IMR-90 (cell line): ENCODE measurements around the gene PSMA2. TPM values are rescaled to one million over a fixed set of nuclear protein-coding genes. Genes with fewer than 3 reads are reported as not detected.

ENCODE experiments used
- ATAC-seq: fragments of 200-7000 bp; cut with Tn5 transposase; 2 replicates; pipeline ENCODE4 v1.9.1; 2020; ENCODE audit warnings: low read depth, mild to moderate bottlenecking, moderate library complexity
- BruUV-seq: library from RNA; stranded (reverse); fragments of 400-500 nt; replicated peaks from 2 replicates; lab custom pipeline; 2021; lab: Mats Ljungman, UMichigan
- CTCF ChIA-PET: fragments of 300-600 bp; formaldehyde crosslinking; extraction: SDS; loops from one replicate; lab custom pipeline; 2021; ENCODE audit warnings: antibody characterized with exemption; lab: Yijun Ruan, JAX
- POLR2A ChIA-PET: fragments of 300-600 bp; sonication (Branson Sonifier 250); formaldehyde crosslinking; loops from one replicate; lab custom pipeline; 2022; ENCODE audit warnings: antibody characterized with exemption; ENCODE audit not compliant: unreplicated experiment; lab: Charles Lee
- DNase-seq: peaks from one replicate; pipeline ENCODE4 v3.0.0; 2013
- H2AFZ ChIP-seq: replicated peaks from 2 replicates; pipeline ENCODE3; 2013; ENCODE audit warnings: low read length, mild to moderate bottlenecking; ENCODE audit not compliant: poor library complexity
- H2AK5ac ChIP-seq: 2 replicates; pipeline ENCODE4 v1.6.1; 2013; ENCODE audit warnings: low read depth, low read length, inconsistent platforms
- H2AK9ac ChIP-seq: replicated peaks from 2 replicates; pipeline ENCODE3; 2013; ENCODE audit warnings: mild to moderate bottlenecking, low read depth, low read length, moderate library complexity; ENCODE audit not compliant: poor library complexity
- H2BK120ac ChIP-seq: 2 replicates; pipeline ENCODE4 v1.6.1; 2013; ENCODE audit warnings: low read depth, low read length, inconsistent platforms
- H2BK15ac ChIP-seq: 3 replicates; pipeline ENCODE4 v1.6.1; 2013; ENCODE audit warnings: low read depth, low read length, inconsistent platforms
- H2BK20ac ChIP-seq: 2 replicates; pipeline ENCODE4 v1.6.1; 2013; ENCODE audit warnings: low read depth, mild to moderate bottlenecking, inconsistent platforms, low read length, moderate library complexity
- H2BK5ac ChIP-seq: 2 replicates; pipeline ENCODE4 v1.6.1; 2013; ENCODE audit warnings: mild to moderate bottlenecking, low read depth, low read length, inconsistent platforms; ENCODE audit not compliant: poor library complexity, severe bottlenecking
- H3K14ac ChIP-seq: replicated peaks from 2 replicates; pipeline ENCODE4 v1.6.1; 2013; ENCODE audit warnings: low read depth, low read length, inconsistent platforms
- H3K18ac ChIP-seq: 2 replicates; pipeline ENCODE4 v1.6.1; 2013; ENCODE audit warnings: low read depth, low read length, control low read depth
- H3K23ac ChIP-seq: 2 replicates; pipeline ENCODE4 v1.6.1; 2013; ENCODE audit warnings: low read depth, low read length, inconsistent platforms
- H3K27ac ChIP-seq: 2 replicates; pipeline ENCODE4 v1.5.1; 2013; ENCODE audit warnings: mild to moderate bottlenecking, control low read depth, low read length; ENCODE audit not compliant: insufficient read depth
- H3K27me3 ChIP-seq: 2 replicates; pipeline ENCODE4 v1.6.1; 2013; ENCODE audit warnings: low read length; ENCODE audit not compliant: control insufficient read depth, insufficient read depth
- H3K36me3 ChIP-seq: 2 replicates; pipeline ENCODE4 v1.6.1; 2013; ENCODE audit warnings: low read length, mixed read lengths; ENCODE audit not compliant: control insufficient read depth, insufficient read depth
- H3K4ac ChIP-seq: 2 replicates; pipeline ENCODE4 v1.6.1; 2013; ENCODE audit warnings: low read depth, low read length, inconsistent platforms
- H3K4me1 ChIP-seq: 2 replicates; pipeline ENCODE4 v1.6.1; 2013; ENCODE audit warnings: low read length, mixed read lengths; ENCODE audit not compliant: control insufficient read depth, insufficient read depth
- H3K4me2 ChIP-seq: 2 replicates; pipeline ENCODE4 v1.6.1; 2013; ENCODE audit warnings: low read depth, mild to moderate bottlenecking, control low read depth, low read length, moderate library complexity
- H3K4me3 ChIP-seq: 2 replicates; pipeline ENCODE4 v1.5.1; 2013; ENCODE audit warnings: low read depth, mild to moderate bottlenecking, control low read depth, low read length, moderate library complexity; ENCODE audit not compliant: insufficient read depth
- H3K56ac ChIP-seq: 2 replicates; pipeline ENCODE4 v1.6.1; 2013; ENCODE audit warnings: low read length, inconsistent platforms; ENCODE audit not compliant: insufficient read depth; ENCODE audit errors: extremely low read depth
- H3K79me1 ChIP-seq, 2 experiments: 2 replicates each; pipeline ENCODE4 v1.6.1; 2013; ENCODE audit warnings: low read length in 2 of 2, inconsistent platforms in 1 of 2, low read depth in 1 of 2
- H3K9ac ChIP-seq: 2 replicates; pipeline ENCODE4 v1.6.1; 2013; ENCODE audit warnings: low read depth, low read length, control low read depth
- H3K9me1 ChIP-seq: 2 replicates; pipeline ENCODE4 v1.6.1; 2013; ENCODE audit warnings: low read length, inconsistent platforms; ENCODE audit not compliant: insufficient read depth
- H3K9me3 ChIP-seq: 2 replicates; pipeline ENCODE4 v1.6.1; 2013; ENCODE audit warnings: low read length; ENCODE audit not compliant: control insufficient read depth, insufficient read depth
- H4K20me1 ChIP-seq: 2 replicates; pipeline ENCODE4 v1.6.1; 2013; ENCODE audit warnings: low read length, inconsistent platforms; ENCODE audit not compliant: insufficient read depth
- H4K5ac ChIP-seq: 2 replicates; pipeline ENCODE4 v1.6.1; 2013; ENCODE audit warnings: mild to moderate bottlenecking, low read depth, low read length, control low read depth
- H4K8ac ChIP-seq, 2 experiments: 2 replicates each; pipeline ENCODE4 v1.6.1; 2013; ENCODE audit warnings: low read depth in 2 of 2, low read length in 2 of 2, control low read depth in 1 of 2, inconsistent platforms in 1 of 2
- H4K91ac ChIP-seq: 2 replicates; pipeline ENCODE4 v1.6.1; 2013; ENCODE audit warnings: low read depth, low read length, inconsistent platforms; ENCODE audit not compliant: insufficient read depth
- POLR2A ChIP-seq: IDR thresholded peaks from 2 replicates; pipeline ENCODE4 v1.6.1; 2012; ENCODE audit warnings: mild to moderate bottlenecking, low read depth, low read length
- RAD21 ChIP-seq: IDR thresholded peaks from 2 replicates; pipeline ENCODE4 v1.6.1; 2012; ENCODE audit warnings: low read length, improper control_type of control experiment
- RCOR1 ChIP-seq: IDR thresholded peaks from 2 replicates; pipeline ENCODE4 v1.6.1; 2012; ENCODE audit warnings: mild to moderate bottlenecking, low read length, improper control_type of control experiment; ENCODE audit not compliant: insufficient replicate concordance
- RFX5 ChIP-seq: IDR thresholded peaks from 2 replicates; pipeline ENCODE4 v1.8.0; 2012; ENCODE audit warnings: low read depth, mild to moderate bottlenecking, low read length, moderate library complexity
- whole genome bisulfite sequencing, 2 experiments: methylation state at CpG; one replicate each; pipeline versions ENCODE4 v1.1.5 to v1.1.7; 2013; ENCODE audit warnings: missing lambda C conversion rate in 2 of 2; ENCODE audit not compliant: insufficient read length in 1 of 2; ENCODE audit errors: extremely low coverage in 2 of 2; 5-methylcytosine and 5-hydroxymethylcytosine counted together
- dilution Hi-C: fragments of 300-500 bp; cut with HindIII; formaldehyde crosslinking; loops from one replicate; pipeline ENCODE4 v1.14.3; 2018; ENCODE audit warnings: low sequenced_read_pairs; ENCODE audit not compliant: unreplicated experiment
- in situ Hi-C: fragments of 300-500 bp; cut with MboI; formaldehyde crosslinking; loops from 3 replicates; pipeline ENCODE4 v1.14.3; 2019; ENCODE audit warnings: low sequenced_read_pairs, inconsistent platforms, mixed read lengths
- intact Hi-C: fragments of 100-400 bp; cut with micrococcal nuclease; formaldehyde crosslinking; loops from 2 replicates; pipeline ENCODE4 v1.10.0; 2022
- polyA plus RNA-seq, 3 experiments: library from polyadenylated mRNA; depleted of rRNA; stranded (reverse); fragments of >200 nt; gene quantifications; 2 replicates each; pipeline ENCODE4 v1.2.3, GENCODE V29; 2012; ENCODE audit warnings: low replicate concordance in 1 of 3
- total RNA-seq: library from RNA; depleted of rRNA; stranded (reverse); fragments of >200 nt; gene quantifications from 2 replicates; pipeline ENCODE4 v1.2.3, GENCODE V29; 2012
- TF ChIP-seq, protein P1 (sequence below): conservative IDR thresholded peaks from 2 replicates; pipeline ENCODE4 v1.5.1; 2012; ENCODE audit warnings: mild to moderate bottlenecking, low read depth, low read length, improper control_type of control experiment

PSMA2 gene
- total and polyA plus RNA-seq, 2 of the 4 experiments (the other 2 are of a cell fraction) = 106 to 138 TPM

DNA sequence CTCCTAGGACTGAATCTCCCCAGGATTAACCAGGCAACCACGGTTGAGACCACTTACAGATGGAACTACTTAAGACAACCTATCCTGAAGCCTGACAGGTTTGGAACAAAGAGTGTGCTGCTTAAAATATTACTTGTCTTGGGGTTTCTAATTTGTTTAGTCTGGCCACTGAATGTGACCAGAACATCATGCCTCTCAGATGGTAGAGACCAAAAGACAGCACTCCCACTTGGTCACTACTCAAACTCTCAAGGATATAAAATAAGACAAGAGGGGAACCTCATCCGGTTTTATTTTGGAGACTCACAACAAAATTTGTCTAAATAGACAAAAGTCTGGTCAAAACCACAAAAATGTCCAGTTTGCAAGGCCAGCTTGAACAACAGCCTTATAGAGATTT is 15.5 kb upstream of the PSMA2 start:
- Histone ChIP-seq H4K91ac (no peak overlapping the region), H2AFZ (no peak overlapping the region), H3K4me1 (no peaks in the 10 kb centered on the region), H2BK15ac (no peak overlapping the region), H3K4me2 (no peak overlapping the region), H2BK120ac (no peak overlapping the region), H3K27me3 (0 out of 2 replicates have a peak, but pooled peaks cover 1% of the 10 kb centered on the region), H3K23ac (no peak overlapping the region), H2BK5ac (no peak overlapping the region), H3K4me3 (no peak overlapping the region), H4K20me1 (no peaks in the 10 kb centered on the region), H4K5ac (no peak overlapping the region), H3K4ac (no peak overlapping the region), H2BK20ac (no peak overlapping the region), H3K9ac (no peak overlapping the region), H2AK9ac (no peak overlapping the region), H3K36me3 (no peaks in the 10 kb centered on the region), H3K9me3 (no peaks in the 10 kb centered on the region), H3K18ac (no peak overlapping the region), H3K79me1 (no peaks in the 10 kb centered on the region), H2AK5ac (no peak overlapping the region), H3K9me1 (no peaks in the 10 kb centered on the region), H4K8ac (no peak overlapping the region), H3K27ac (no peak overlapping the region), H3K14ac (no peak overlapping the region), H3K56ac (no peak overlapping the region)
- ChIA-PET CTCF (interaction anchor here (0.7 to 1.6 kb wide), 2 partner anchors 11 to 492 kb away, joined by 3 to 5 read pairs; no protein-coding TSS in a partner anchor), POLR2A (no interaction called here)
- intact Hi-C loops (no loop called here), dilution Hi-C loops (loop anchor here (25.0 kb wide), 1 partner anchor 290 kb away; no protein-coding TSS in a partner anchor), in situ Hi-C loops (loop anchor here (10.0 to 25.0 kb wide), 2 partner anchors 777 to 890 kb away; partner anchors contain the start of gene COA1)
- no peak for TF ChIP-seq POLR2A
- TF ChIP-seq RAD21 = no peak
- TF ChIP-seq RCOR1 = no peak
- TF ChIP-seq, protein P1, sequence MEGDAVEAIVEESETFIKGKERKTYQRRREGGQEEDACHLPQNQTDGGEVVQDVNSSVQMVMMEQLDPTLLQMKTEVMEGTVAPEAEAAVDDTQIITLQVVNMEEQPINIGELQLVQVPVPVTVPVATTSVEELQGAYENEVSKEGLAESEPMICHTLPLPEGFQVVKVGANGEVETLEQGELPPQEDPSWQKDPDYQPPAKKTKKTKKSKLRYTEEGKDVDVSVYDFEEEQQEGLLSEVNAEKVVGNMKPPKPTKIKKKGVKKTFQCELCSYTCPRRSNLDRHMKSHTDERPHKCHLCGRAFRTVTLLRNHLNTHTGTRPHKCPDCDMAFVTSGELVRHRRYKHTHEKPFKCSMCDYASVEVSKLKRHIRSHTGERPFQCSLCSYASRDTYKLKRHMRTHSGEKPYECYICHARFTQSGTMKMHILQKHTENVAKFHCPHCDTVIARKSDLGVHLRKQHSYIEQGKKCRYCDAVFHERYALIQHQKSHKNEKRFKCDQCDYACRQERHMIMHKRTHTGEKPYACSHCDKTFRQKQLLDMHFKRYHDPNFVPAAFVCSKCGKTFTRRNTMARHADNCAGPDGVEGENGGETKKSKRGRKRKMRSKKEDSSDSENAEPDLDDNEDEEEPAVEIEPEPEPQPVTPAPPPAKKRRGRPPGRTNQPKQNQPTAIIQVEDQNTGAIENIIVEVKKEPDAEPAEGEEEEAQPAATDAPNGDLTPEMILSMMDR = no peak
- no peak for TF ChIP-seq RFX5
- no peak for ATAC-seq
- no peak for DNase-seq
- no TSS peak for BruUV-seq
- no CpG with 5 or more reads among the region's 2 CpGs for WGBS, 2 experiments
